ENCODE results near the gene DGKK. TPM values are rescaled to one million over a fixed set of nuclear protein-coding genes. Genes with fewer than 3 reads are reported as not detected.

DGKK gene
- total and polyA plus RNA-seq, 4 donors: 2.9 TPM; not detected in 3

GRCh38 chrX:50386520-50386919 lies 84.1 kb downstream of the DGKK start (continued):
- TF ChIP-seq CTCF (IDR thresholded peaks at IDR 0.05; ENCODE audit: low read depth, low read length, missing input control): no peak

GRCh38 chrX:50381729-50382415 lies 88.8 kb downstream of the DGKK start:
- no peaks in the 10 kb centered on the region for H3K27me3 ChIP-seq (ENCODE audit: control insufficient read depth in 4 of 4, insufficient read depth in 4 of 4, low read length in 3 of 4)
- H3K4me1 ChIP-seq (ENCODE audit: control insufficient read depth in 4 of 4, insufficient read depth in 4 of 4, low read length in 3 of 4): no peaks in the 10 kb centered on the region
- H3K27ac ChIP-seq (ENCODE audit: low read depth in 1 of 2, low read length in 2 of 2): no peak overlapping the region
- no peaks in the 10 kb centered on the region for H3K9me3 ChIP-seq (ENCODE audit: control insufficient read depth in 4 of 4, low read length in 3 of 4)
- H3K4me3 ChIP-seq (ENCODE audit: low read depth in 1 of 3, low read length in 3 of 3): no peak overlapping the region
- no peaks in the 10 kb centered on the region for H3K36me3 ChIP-seq (ENCODE audit: control insufficient read depth in 4 of 4, insufficient read depth in 3 of 4, low read depth in 1 of 4, low read length in 3 of 4)
- no peak for DNase-seq (ENCODE audit: low spot score)
- WGBS: 66% methylated on average over 5 of the region's 5 CpGs
- no peak for TF ChIP-seq FOXA2 (IDR thresholded peaks at IDR 0.05)
- TF ChIP-seq MAX (IDR thresholded peaks at IDR 0.05): no peak
- no peak for TF ChIP-seq SP1 (IDR thresholded peaks at IDR 0.05)
- TF ChIP-seq YY1 (IDR thresholded peaks at IDR 0.05): no peak
- no peak for TF ChIP-seq RAD21 (IDR thresholded peaks at IDR 0.05)
- TF ChIP-seq HNF4G (IDR thresholded peaks at IDR 0.05): no peak
- TF ChIP-seq EGR1 (IDR thresholded peaks at IDR 0.05; ENCODE audit: low read depth in 2 of 2): no peak
- no peak for TF ChIP-seq RXRA (IDR thresholded peaks at IDR 0.05)
- no peak for TF ChIP-seq CTCF (IDR thresholded peaks at IDR 0.05; ENCODE audit: low read depth, low read length, missing input control)
- no peak for TF ChIP-seq REST (IDR thresholded peaks at IDR 0.05)
- H3K9ac ChIP-seq (ENCODE audit: low read depth in 1 of 2, low read length in 2 of 2): no peak overlapping the region

Measured in liver (tissue), 9 donors.